Right lobe of liver (tissue), 4 donors: ENCODE results near the gene PITPNB.

Experiments used
- CTCF ChIP-seq, 4 donors: fragments of 200-600 bp in 3 of 4; fragments of 450-650 bp in 1 of 4; IDR thresholded peaks; one replicate each; pipeline versions ENCODE4 v1.5.1 to v1.8.0; 2016 to 2022; ENCODE audit warnings: antibody characterized with exemption in 4 of 4, mild to moderate bottlenecking in 2 of 4
- POLR2A ChIP-seq: fragments of 450-650 bp; IDR thresholded peaks from one replicate; pipeline ENCODE4 v1.6.1; 2017; ENCODE audit warnings: antibody characterized with exemption, mild to moderate bottlenecking
- donor health status: DM: no; HTN: no; CAD: no.
- donor health status: DM: no; HTN: no; CAD: no.
- donor health status: DM: no; HTN: yes; CAD: no.

- TF ChIP-seq CTCF (IDR thresholded peaks at IDR 0.05) (no peak), POLR2A (no peak)
Measured at GRCh38 chr22:27803841-27804415, 115.1 kb downstream of the PITPNB start.
